HG03135 (cell line): ENCODE measurements around the gene TMEM218.

Source experiments
- ATAC-seq: cut with Tn5 transposase; IDR thresholded peaks from one replicate; pipeline ENCODE4 v1.9.1; 2021; ENCODE audit warnings: mild to moderate bottlenecking, moderate library complexity; ENCODE audit not compliant: unreplicated experiment

Gene TMEM218

GRCh38 chr11:125111343-125112207 is at the start of gene TMEM218:
TMEM218 (minus strand) TSS chr11:125111626; CDS start chr11:125102241, 9,385 bp downstream.
- ATAC-seq = peak; percentile 97

DNA sequence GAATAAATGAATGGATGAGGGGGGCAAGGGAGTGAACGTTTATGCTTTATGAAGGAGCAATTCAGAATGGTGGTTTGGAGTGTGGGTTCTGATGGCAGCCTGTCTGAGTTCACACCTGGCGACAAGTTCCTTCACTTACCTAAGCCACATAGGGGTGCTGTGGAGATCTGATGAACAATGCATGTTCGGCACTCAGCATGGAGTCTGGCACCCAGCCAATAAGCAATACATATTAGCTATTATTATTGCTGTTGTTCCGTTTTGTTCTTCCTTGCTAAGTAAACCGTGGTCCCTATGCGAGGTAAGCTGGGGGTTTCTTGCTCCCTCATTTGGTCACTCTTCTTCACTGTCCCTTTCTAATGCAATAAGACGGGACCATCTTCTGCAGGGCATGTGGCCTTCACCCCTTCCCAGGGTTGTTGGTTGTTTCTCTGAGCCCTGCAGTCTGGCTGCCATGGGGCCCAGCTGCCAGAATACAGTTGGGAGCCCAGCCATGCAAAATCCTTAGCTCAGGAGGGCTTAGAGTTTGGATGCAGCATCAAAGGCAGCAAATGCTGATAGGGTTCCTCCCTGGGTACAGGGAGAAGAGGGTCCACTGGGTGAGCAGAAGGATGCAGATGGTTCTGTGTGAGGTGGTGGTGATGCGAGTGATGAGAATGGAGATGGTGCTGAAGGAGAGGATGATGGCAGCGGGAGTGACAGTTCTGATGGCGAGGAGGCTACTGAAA is 46.7 kb upstream of the TMEM218 start:
- ATAC-seq = no peak

DNA sequence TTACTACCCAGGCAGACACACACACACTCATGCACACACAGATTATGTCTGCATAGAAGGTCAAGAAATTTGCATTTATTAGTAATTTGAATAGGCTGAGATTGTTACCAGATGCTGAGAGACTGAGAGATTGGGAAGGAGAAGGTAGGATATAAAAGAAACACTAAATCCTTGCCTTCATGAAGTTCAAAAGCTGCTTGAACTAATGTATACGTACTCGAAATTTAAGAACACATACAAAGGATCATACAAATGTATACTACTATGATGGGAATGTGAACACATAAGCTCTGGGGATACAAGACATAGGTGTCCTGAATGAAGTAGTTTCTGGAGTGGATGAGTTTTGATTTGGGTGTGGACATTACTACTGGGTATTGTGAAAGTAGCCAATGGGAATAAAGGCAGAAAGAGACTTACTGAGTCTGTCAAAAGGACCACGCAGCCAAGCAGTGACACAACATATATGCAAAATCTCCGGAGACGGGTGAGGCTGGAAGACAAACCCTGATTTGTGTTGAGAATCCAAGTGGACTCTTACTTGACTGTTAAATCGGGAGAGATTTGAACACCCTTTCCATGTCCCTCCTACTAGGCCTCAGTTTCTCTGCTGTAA is 45.8 kb upstream of the TMEM218 start:
- ATAC-seq = no peak

- ATAC-seq = no peak
These were observed 45.1 kb upstream of the TMEM218 start for GRCh38 chr11:125156346-125157117.

GRCh38 chr11:125155767-125156166 is 44.3 kb upstream of the TMEM218 start:
- no peak for ATAC-seq

DNA sequence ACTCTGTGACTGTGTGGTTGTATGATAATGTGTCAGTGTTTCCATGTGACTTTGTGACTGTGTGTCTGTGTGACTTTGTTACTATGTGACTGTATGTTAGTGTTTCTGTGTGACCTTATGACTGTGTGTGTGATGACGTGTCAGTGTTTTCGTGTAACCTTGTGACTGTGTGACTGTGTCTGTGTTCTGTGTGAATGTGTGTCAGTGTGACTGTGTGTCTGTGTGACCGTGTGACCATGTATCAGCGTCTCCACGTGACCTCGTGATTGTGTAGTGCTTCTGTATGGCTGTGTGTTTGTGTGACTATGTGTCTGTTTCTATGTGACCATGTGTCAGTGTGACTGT is 43.6 kb upstream of the TMEM218 start:
- ATAC-seq = no peak

- no peak for ATAC-seq
These were observed 43.1 kb upstream of the TMEM218 start for GRCh38 chr11:125154378-125155099.

- no peak for ATAC-seq
These were observed 42.4 kb upstream of the TMEM218 start for GRCh38 chr11:125153837-125154236.

- ATAC-seq = no peak
These were observed 37.3 kb upstream of the TMEM218 start for GRCh38 chr11:125148743-125149142.

- ATAC-seq = no peak
These were observed 36.6 kb upstream of the TMEM218 start for GRCh38 chr11:125148011-125148410.

- no peak for ATAC-seq
These were observed 35.9 kb upstream of the TMEM218 start for GRCh38 chr11:125147280-125147679.

GRCh38 chr11:125146232-125146631 is 34.8 kb upstream of the TMEM218 start:
- no peak for ATAC-seq

- ATAC-seq = peak; percentile 71
These were observed 30.5 kb upstream of the TMEM218 start for GRCh38 chr11:125141686-125142535.

DNA sequence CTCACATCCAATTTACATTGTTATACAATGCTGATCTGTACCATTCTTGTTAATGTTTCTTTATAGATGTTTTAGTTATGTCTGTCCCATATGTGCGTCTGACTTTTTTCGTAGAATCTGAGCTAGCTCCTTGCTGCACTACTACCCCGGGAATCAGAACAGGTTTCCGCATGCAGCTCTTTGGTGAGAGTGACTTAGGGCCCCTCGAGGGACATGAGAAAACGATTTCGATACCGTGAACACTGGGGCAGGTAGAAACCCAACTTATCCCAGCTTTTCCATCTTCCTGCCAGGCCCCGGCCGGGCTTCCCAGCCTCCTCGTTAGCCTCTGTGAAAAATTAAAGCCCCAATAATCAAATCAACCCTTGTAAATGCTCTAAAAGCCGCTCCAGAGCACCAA is 29.8 kb upstream of the TMEM218 start:
- ATAC-seq = no peak

GRCh38 chr11:125140233-125140632 is 28.8 kb upstream of the TMEM218 start:
- ATAC-seq = no peak

- ATAC-seq = no peak
These were observed 28.4 kb upstream of the TMEM218 start for GRCh38 chr11:125139778-125140177.

DNA sequence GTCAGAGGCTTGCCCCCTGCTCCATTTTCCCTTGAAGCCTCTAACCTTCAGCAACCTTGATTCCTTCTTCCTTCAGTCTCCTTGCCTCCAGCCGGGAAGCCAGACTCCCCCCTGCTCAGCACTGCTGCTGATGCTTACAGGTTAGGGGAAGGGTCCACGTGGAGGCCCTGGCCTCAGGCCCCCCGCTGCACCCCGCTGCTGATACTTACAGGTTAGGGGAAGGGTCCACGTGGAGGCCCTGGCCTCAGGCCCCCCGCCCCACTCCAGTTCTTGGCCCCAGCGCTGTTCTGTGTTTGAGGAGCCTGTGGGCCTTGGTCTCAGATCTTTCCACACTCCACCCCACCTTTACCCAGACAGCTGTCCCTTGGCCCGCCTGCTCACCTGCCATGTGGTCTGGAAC is 27.5 kb upstream of the TMEM218 start:
- no peak for ATAC-seq

- no peak for ATAC-seq
These were observed 24.6 kb upstream of the TMEM218 start for GRCh38 chr11:125136001-125136400.

DNA sequence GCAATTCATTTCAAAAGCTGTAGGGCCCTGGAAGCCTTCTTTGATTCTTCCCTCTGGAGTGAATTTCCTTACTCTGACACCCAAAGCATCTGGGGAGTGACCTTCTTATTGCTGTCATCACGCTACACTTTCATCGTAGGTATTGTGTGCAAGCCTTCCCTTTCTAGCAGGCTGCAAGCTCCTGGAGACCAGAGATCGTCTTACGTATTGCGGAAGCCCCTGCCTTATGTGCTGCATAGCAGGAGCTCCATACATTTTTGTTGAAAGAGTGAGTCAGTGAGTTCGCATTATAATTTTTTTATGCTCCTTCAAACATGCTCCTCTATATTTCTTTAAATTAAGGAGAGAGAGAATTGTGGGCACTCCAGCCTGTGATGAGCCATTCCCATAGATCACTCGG is 21.2 kb upstream of the TMEM218 start:
- ATAC-seq = no peak
